Kidney (tissue), 14 donors: ENCODE results near the gene FADS2. TPM values are rescaled to one million over a fixed set of nuclear protein-coding genes. Genes with fewer than 3 reads are reported as not detected.
A peak's percentile ranks its signal among the peaks of the same experiment; 100 is the strongest.

ENCODE experiments used
- DNase-seq, 5 donors: peaks; one replicate each; pipeline ENCODE4 v3.0.0-alpha.2; 2013 to 2020
- FAIRE-seq: peaks from 2 replicates; lab custom pipeline; 2012; peaks lifted over from hg19 to GRCh38; lab: Jason Lieb, UNC
- H3K27ac ChIP-seq, 2 donors: one replicate each; pipeline ENCODE4 v1.7.0; 2013; ENCODE audit warnings: low read depth in 2 of 2, low read length in 2 of 2, inconsistent platforms in 1 of 2
- H3K27me3 ChIP-seq: one replicate; pipeline ENCODE4 v1.7.1; 2013; ENCODE audit warnings: low read length, inconsistent platforms; ENCODE audit not compliant: control insufficient read depth, insufficient read depth
- H3K36me3 ChIP-seq, 3 donors: one replicate each; pipeline versions ENCODE4 v1.7.0 to v1.7.1; 2013; ENCODE audit warnings: low read length in 3 of 3, control low read depth in 1 of 3, inconsistent platforms in 1 of 3; ENCODE audit not compliant: insufficient read depth in 3 of 3, control insufficient read depth in 2 of 3
- H3K4me1 ChIP-seq, 3 donors: one replicate each; pipeline versions ENCODE4 v1.7.0 to v1.7.1; 2013; ENCODE audit warnings: low read length in 3 of 3, inconsistent platforms in 1 of 3, low read depth in 1 of 3; ENCODE audit not compliant: control insufficient read depth in 2 of 3, insufficient read depth in 2 of 3
- H3K4me3 ChIP-seq, 3 donors: one replicate each; pipeline versions ENCODE4 v1.7.0 to v1.8.1; 2013; ENCODE audit warnings: low read length in 3 of 3, control low read depth in 1 of 3, inconsistent platforms in 1 of 3
- H3K9ac ChIP-seq, 3 donors: one replicate each; pipeline versions ENCODE4 v1.7.0 to v1.7.1; 2013; ENCODE audit warnings: low read length in 3 of 3, control low read depth in 1 of 3, inconsistent platforms in 1 of 3
- H3K9me3 ChIP-seq, 3 donors: one replicate each; pipeline versions ENCODE4 v1.7.0 to v1.7.1; 2013; ENCODE audit warnings: low read length in 3 of 3, control low read depth in 1 of 3, inconsistent platforms in 1 of 3; ENCODE audit not compliant: control insufficient read depth in 2 of 3, insufficient read depth in 1 of 3
- CTCF ChIP-seq: IDR thresholded peaks from 3 replicates; pipeline ENCODE4 v1.5.1; 2012; ENCODE audit warnings: mild to moderate bottlenecking, moderate library complexity, borderline replicate concordance; ENCODE audit not compliant: insufficient read depth; ENCODE audit errors: extremely low read depth
- intact Hi-C: fragments of 100-400 bp; cut with DNase I; formaldehyde crosslinking; loops from one replicate; pipeline ENCODE4 v1.11.1; 2022
- polyA plus RNA-seq: library from polyadenylated mRNA; stranded (reverse); fragments of 350-450 nt; fragmentation: Illumina TruSeq; extraction: RNeasy Lipid Tissue Mini Kit (QIAGEN cat#74804); gene quantifications from one replicate; pipeline ENCODE4 v1.2.3, GENCODE V29; 2014; ENCODE audit warnings: low read depth, low replicate concordance; ENCODE audit not compliant: insufficient read depth
- total RNA-seq: library from RNA; stranded (reverse); fragmentation: NEBNext Ultra II Directional; extraction: Animal tissue kit (Norgen Biotek cat#: 25700); gene quantifications from one replicate; pipeline ENCODE4 v1.2.1, GENCODE V29; 2021
- donor health status: control.
- donor health status: control.
- donor health status: control.
- donor health status: control.
- donor health status: control.
- donor health status: DM: yes; HTN: yes; CAD: no.
- donor health status: Normal renal cell carcinoma (clear cell type).

Gene FADS2
- total and polyA plus RNA-seq, 2 donors from 2014 or later = 9.8 to 49.2 TPM

- TF ChIP-seq CTCF = no peak
- intact Hi-C loops = no loop called here
- Histone ChIP-seq H3K27me3 (no peaks in the 10 kb centered on the region), H3K27ac (no peak overlapping the region), H3K36me3 (no peaks in the 10 kb centered on the region), H3K9me3 (no peaks in the 10 kb centered on the region), H3K4me3 (no peak overlapping the region), H3K9ac (no peak overlapping the region), H3K4me1 (peaks cover 0 to 19% (median 18%) of the 10 kb centered on the region in 3 donors)
- no peak for DNase-seq
- FAIRE-seq = no peak
Measured at GRCh38 chr11:61905801-61906521, 77.9 kb downstream of the FADS2 start.

GRCh38 chr11:61906522-61906909, 78.4 kb downstream of the FADS2 start:
- H3K9me3 ChIP-seq = no peaks in the 10 kb centered on the region
- intact Hi-C loops = no loop called here
- H3K4me3 ChIP-seq = no peak overlapping the region
- H3K27me3 ChIP-seq = no peaks in the 10 kb centered on the region
- H3K4me1 ChIP-seq = peaks cover 0 to 19% (median 18%) of the 10 kb centered on the region in 3 donors
- no peaks in the 10 kb centered on the region for H3K36me3 ChIP-seq
- DNase-seq (no peak), FAIRE-seq (no peak)
- H3K27ac ChIP-seq = no peak overlapping the region
- TF ChIP-seq CTCF = no peak
- H3K9ac ChIP-seq = no peak overlapping the region

- no peaks in the 10 kb centered on the region for H3K36me3 ChIP-seq
- H3K27me3 ChIP-seq = no peaks in the 10 kb centered on the region
- no peak overlapping the region for H3K27ac ChIP-seq
- H3K9me3 ChIP-seq = no peaks in the 10 kb centered on the region
- H3K4me1 ChIP-seq = peaks cover 0 to 22% (median 18%) of the 10 kb centered on the region in 3 donors
- TF ChIP-seq CTCF = no peak
- DNase-seq = peak in 2 of 5 donors; percentile 34 to 71
- no peak for FAIRE-seq
- H3K4me3 ChIP-seq = no peak overlapping the region
- H3K9ac ChIP-seq = no peak overlapping the region
- intact Hi-C loops = no loop called here
Measured at GRCh38 chr11:61907282-61907681, 79.2 kb downstream of the FADS2 start.
